Measurements from ENCODE around the gene PLCL2.
"Not testable (repeated sequence)": the region's sequence is repeated elsewhere in the genome, so short reads cannot be mapped to it uniquely, and the experiment has no call there.

PLCL2 gene

DNA sequence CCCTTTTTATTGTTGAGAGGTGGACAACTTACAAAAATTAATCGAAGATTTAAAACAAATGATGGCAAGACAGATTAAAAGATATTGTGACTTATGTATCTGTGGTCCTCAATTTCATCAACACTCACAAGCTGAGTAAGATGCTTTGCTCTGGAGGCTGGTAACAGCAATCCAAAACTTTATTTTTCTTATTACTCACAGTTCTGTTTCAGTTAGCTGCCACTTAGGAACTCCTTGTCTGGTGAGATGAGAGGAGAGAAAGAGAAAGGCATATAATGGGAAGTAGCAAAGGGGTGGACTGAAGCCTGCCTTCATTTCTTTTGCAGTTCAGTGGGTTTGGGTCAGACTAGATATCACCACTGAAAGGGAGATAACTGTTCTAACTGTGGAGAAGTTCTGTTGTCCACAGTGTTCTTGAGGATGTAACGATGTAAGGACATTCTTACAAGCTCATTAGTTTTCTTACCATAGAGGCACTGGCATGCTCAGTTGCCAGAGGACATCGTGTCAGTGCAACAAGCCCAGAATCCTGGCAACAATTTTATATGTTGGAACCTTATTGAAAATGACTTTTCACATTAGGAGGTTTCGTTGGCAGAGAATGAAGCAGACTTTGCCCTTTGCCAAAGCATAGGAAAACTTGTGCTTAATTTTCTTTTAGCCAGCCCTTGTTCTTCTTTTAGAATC, 93.6 kb downstream of the PLCL2 start:
- ChIA-PET POLR2A (no interaction called here), CTCF (no interaction called here)
- H3K4me3 ChIP-seq (ENCODE audit: low read depth, low read length): no peak overlapping the region
- TF ChIP-seq, protein P1, sequence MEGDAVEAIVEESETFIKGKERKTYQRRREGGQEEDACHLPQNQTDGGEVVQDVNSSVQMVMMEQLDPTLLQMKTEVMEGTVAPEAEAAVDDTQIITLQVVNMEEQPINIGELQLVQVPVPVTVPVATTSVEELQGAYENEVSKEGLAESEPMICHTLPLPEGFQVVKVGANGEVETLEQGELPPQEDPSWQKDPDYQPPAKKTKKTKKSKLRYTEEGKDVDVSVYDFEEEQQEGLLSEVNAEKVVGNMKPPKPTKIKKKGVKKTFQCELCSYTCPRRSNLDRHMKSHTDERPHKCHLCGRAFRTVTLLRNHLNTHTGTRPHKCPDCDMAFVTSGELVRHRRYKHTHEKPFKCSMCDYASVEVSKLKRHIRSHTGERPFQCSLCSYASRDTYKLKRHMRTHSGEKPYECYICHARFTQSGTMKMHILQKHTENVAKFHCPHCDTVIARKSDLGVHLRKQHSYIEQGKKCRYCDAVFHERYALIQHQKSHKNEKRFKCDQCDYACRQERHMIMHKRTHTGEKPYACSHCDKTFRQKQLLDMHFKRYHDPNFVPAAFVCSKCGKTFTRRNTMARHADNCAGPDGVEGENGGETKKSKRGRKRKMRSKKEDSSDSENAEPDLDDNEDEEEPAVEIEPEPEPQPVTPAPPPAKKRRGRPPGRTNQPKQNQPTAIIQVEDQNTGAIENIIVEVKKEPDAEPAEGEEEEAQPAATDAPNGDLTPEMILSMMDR (IDR thresholded peaks at IDR 0.05; ENCODE audit: insufficient read depth, low read length, missing control alignments): no peak
- DNase-seq (ENCODE audit: low read depth, low spot score): no peak

- ChIA-PET POLR2A (no interaction called here), CTCF (no interaction called here)
- no peak overlapping the region for H3K4me3 ChIP-seq (ENCODE audit: low read depth, low read length)
- no peak for DNase-seq (ENCODE audit: low read depth, low spot score)
- TF ChIP-seq, protein P1 (IDR thresholded peaks at IDR 0.05; ENCODE audit: insufficient read depth, low read length, missing control alignments): no peak
Measured at GRCh38 chr3:16978921-16979271, 94.1 kb downstream of the PLCL2 start.

DNA sequence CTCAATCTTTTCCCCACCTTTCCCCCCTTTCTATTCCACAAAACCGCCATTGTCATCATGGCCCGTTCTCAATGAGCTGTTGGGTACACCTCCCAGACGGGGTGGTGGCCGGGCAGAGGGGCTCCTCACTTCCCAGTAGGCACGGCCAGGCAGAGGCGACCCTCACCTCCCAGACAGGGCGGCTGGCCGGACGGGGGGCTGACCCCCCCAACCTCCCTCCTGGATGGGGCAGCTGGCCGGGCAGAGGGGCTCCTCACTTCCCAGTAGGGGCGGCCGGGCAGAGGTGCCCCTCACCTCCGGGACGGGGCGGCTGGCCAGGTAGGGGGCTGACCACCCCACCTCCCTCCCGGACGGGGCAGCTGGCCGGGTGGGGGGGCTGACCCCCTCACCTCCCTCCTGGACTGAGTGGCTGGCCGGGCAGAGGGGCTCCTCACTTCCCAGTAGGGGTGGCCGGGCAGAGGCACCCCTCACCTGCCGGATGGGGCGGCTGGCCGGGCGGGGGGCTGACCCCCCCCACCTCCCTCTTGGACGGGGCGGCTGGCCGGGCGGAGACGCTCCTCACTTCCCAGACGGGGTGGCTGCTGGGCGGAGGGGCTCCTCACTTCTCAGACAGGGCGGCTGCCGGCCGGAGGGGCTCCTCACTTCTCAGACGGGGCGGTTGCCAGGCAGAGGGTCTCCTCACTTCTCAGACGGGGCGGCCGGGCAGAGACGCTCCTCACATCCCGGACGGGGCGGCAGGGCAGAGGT, 95.2 kb downstream of the PLCL2 start:
- DNase-seq (ENCODE audit: low read depth, low spot score); POLR2A ChIA-PET; CTCF ChIA-PET; H3K4me3 ChIP-seq (ENCODE audit: low read depth, low read length): not testable (repeated sequence)

GRCh38 chr3:16980526-16980925, 95.8 kb downstream of the PLCL2 start:
- CTCF ChIA-PET; H3K4me3 ChIP-seq (ENCODE audit: low read depth, low read length); DNase-seq (ENCODE audit: low read depth, low spot score); POLR2A ChIA-PET: not testable (repeated sequence)

DNA sequence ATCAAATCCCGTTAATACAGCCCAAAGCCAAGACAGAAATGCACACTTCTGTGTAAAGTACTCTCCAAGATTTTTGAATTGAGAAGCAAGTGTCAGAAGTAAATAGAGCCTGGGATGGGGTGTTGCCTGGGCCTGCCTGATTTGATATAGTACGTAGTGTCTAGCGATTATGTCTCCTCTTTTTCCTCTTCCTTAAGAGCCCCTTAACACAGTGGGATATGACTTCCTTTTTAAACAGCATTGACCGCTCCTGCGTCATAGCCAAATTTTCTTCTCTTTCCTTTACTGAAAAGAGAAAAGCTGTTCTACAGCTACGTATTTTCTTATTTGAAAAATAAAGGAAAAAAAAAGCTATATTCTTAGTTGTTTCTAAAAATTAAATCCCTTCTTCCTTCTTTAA, 97.7 kb downstream of the PLCL2 start:
- no peak overlapping the region for H3K4me3 ChIP-seq (ENCODE audit: low read depth, low read length)
- CTCF ChIA-PET: no interaction called here
- POLR2A ChIA-PET: no interaction called here
- TF ChIP-seq, protein P1 (IDR thresholded peaks at IDR 0.05; ENCODE audit: insufficient read depth, low read length, missing control alignments): no peak
- no peak for DNase-seq (ENCODE audit: low read depth, low spot score)

GRCh38 chr3:16985608-16986007, 100.9 kb downstream of the PLCL2 start:
- CTCF ChIA-PET: no interaction called here
- POLR2A ChIA-PET: no interaction called here
- H3K4me3 ChIP-seq (ENCODE audit: low read depth, low read length): no peak overlapping the region
- DNase-seq (ENCODE audit: low read depth, low spot score): no peak
- TF ChIP-seq, protein P1 (IDR thresholded peaks at IDR 0.05; ENCODE audit: insufficient read depth, low read length, missing control alignments): no peak

DNA sequence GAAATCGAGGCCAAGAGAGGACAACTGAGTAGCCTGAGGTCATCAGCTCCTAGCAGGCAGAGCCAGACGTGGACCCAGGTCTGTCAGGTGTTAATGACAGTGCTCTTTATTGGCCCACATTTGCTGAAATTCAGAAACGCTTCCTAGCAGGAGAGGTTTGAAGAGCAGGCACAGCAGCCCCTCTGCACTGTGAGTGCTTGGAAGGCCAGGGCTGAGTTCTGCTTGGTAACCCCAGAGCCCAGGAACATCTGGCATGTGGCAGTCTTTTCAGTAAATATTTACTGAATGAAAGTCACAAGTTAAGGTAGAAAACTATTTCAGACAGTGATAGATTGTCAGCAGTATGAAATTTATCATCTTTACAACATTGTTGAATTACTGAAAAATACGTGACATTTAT, 102.4 kb downstream of the PLCL2 start:
- ChIA-PET CTCF (no interaction called here), POLR2A (no interaction called here)
- TF ChIP-seq, protein P1 (IDR thresholded peaks at IDR 0.05; ENCODE audit: insufficient read depth, low read length, missing control alignments): no peak
- DNase-seq (ENCODE audit: low read depth, low spot score): no peak
- no peak overlapping the region for H3K4me3 ChIP-seq (ENCODE audit: low read depth, low read length)
